Hypothalamus (tissue), 51 donors: ENCODE measurements around the gene CER1.

Experiments used
- DNase-seq, 51 donors: peaks; one replicate each; lab custom pipeline; 2025; lab: John Stamatoyannopoulos, UW

Gene CER1

GRCh38 chr9:14670718-14671117, 51.8 kb downstream of the CER1 start:
- DNase-seq, result no peak
